GM23338 (cell line): ENCODE data around the gene KCNK4. TPM values are rescaled to one million over a fixed set of nuclear protein-coding genes. Genes with fewer than 3 reads are reported as not detected.

Experiments used
- ATAC-seq: fragments of 200-7000 bp; cut with Tn5 transposase; 3 replicates; pipeline ENCODE4 v1.9.1; 2020
- DNase-seq: peaks from one replicate; pipeline ENCODE4 v3.0.0-alpha.2; 2015; ENCODE audit warnings: low spot score
- H2AFZ ChIP-seq: fragments of 200-600 bp; sonication (generic); 2 replicates; pipeline ENCODE4 v1.8.0; 2016; ENCODE audit warnings: antibody characterized with exemption, mild to moderate bottlenecking, moderate library complexity
- H3F3A ChIP-seq: fragments of 200-600 bp; sonication (generic); replicated peaks from 2 replicates; pipeline ENCODE4 v1.8.0; 2017; ENCODE audit warnings: antibody characterized with exemption, mixed run types, low read depth
- H3K27ac ChIP-seq: fragments of 200-600 bp; sonication (generic); 2 replicates; pipeline ENCODE4 v1.6.1; 2016; ENCODE audit warnings: low read depth
- H3K27me3 ChIP-seq: fragments of 200-600 bp; sonication (generic); 2 replicates; pipeline ENCODE4 v1.8.0; 2016; ENCODE audit warnings: mild to moderate bottlenecking, mixed run types, moderate library complexity; ENCODE audit not compliant: insufficient read depth
- H3K36me3 ChIP-seq: fragments of 200-600 bp; sonication (generic); 2 replicates; pipeline ENCODE4 v1.8.0; 2016; ENCODE audit warnings: mild to moderate bottlenecking; ENCODE audit not compliant: insufficient read depth
- H3K4me1 ChIP-seq: fragments of 200-600 bp; sonication (generic); 2 replicates; pipeline ENCODE4 v1.8.0; 2016; ENCODE audit warnings: mild to moderate bottlenecking, moderate library complexity; ENCODE audit not compliant: insufficient read depth
- H3K4me2 ChIP-seq: fragments of 200-600 bp; sonication (generic); 2 replicates; pipeline ENCODE4 v1.7.1; 2017; ENCODE audit warnings: mixed run types
- H3K4me3 ChIP-seq: fragments of 200-600 bp; sonication (generic); 2 replicates; pipeline ENCODE4 v1.6.1; 2016; ENCODE audit warnings: mixed run types
- H3K79me2 ChIP-seq: fragments of 200-600 bp; sonication (generic); replicated peaks from 2 replicates; pipeline ENCODE4 v1.8.0; 2017; ENCODE audit warnings: mild to moderate bottlenecking; ENCODE audit not compliant: insufficient read depth
- H3K9me2 ChIP-seq: fragments of 200-600 bp; sonication (generic); 2 replicates; pipeline ENCODE4 v1.8.0; 2017; ENCODE audit not compliant: insufficient read depth
- H4K20me1 ChIP-seq: fragments of 200-600 bp; sonication (generic); replicated peaks from 2 replicates; pipeline ENCODE4 v1.8.0; 2017; ENCODE audit warnings: mild to moderate bottlenecking; ENCODE audit not compliant: insufficient read depth
- H3K27ac Mint-ChIP-seq: 2 replicates; pipeline ENCODE4 v1.8.0; 2020; ENCODE audit warnings: inconsistent platforms, mild to moderate bottlenecking, moderate library complexity, mixed read lengths
- H3K27me3 Mint-ChIP-seq: 3 replicates; pipeline ENCODE4 v1.8.0; 2022; ENCODE audit warnings: low read depth, mild to moderate bottlenecking, moderate library complexity, mixed read lengths, inconsistent platforms; ENCODE audit not compliant: insufficient read depth, poor library complexity
- H3K36me3 Mint-ChIP-seq: 3 replicates; pipeline ENCODE4 v1.8.0; 2021; ENCODE audit warnings: low read depth, mild to moderate bottlenecking, inconsistent platforms, moderate library complexity, mixed read lengths
- H3K4me1 Mint-ChIP-seq: 3 replicates; pipeline ENCODE4 v1.8.0; 2020; ENCODE audit warnings: mild to moderate bottlenecking, inconsistent platforms, mixed read lengths
- H3K4me3 Mint-ChIP-seq: 3 replicates; pipeline ENCODE4 v1.8.0; 2021; ENCODE audit warnings: moderate library complexity, mild to moderate bottlenecking, inconsistent platforms, mixed read lengths
- H3K9me3 Mint-ChIP-seq: 3 replicates; pipeline ENCODE4 v1.8.0; 2020; ENCODE audit warnings: moderate library complexity, mild to moderate bottlenecking, inconsistent platforms, mixed read lengths
- CTCF ChIP-seq, 2 experiments: fragments of 200-600 bp in 1 of 2; sonication (generic) in 1 of 2; conservative IDR thresholded peaks; 2 replicates each; pipeline versions ENCODE4 v1.5.1 to v1.6.1; 2016 to 2017; ENCODE audit warnings: antibody characterized with exemption in 2 of 2, low read depth in 2 of 2, mild to moderate bottlenecking in 2 of 2, moderate library complexity in 1 of 2
- EZH2 ChIP-seq: fragments of 200-600 bp; sonication (generic); IDR thresholded peaks from one replicate; pipeline ENCODE4 v1.8.0; 2017; ENCODE audit warnings: antibody characterized with exemption, mild to moderate bottlenecking, low read depth; ENCODE audit not compliant: unreplicated experiment
- EZH2phosphoT487 ChIP-seq: fragments of 200-600 bp; sonication (generic); IDR thresholded peaks from one replicate; pipeline ENCODE4 v1.8.1; 2018; ENCODE audit warnings: antibody characterized with exemption; ENCODE audit not compliant: unreplicated experiment
- POLR2AphosphoS5 ChIP-seq: IDR thresholded peaks from 2 replicates; pipeline ENCODE4 v1.6.1; 2016; ENCODE audit warnings: antibody characterized with exemption, low read depth
- STAT1 ChIP-seq: IDR thresholded peaks from one replicate; pipeline ENCODE4 v1.6.1; 2016; ENCODE audit warnings: antibody characterized with exemption; ENCODE audit not compliant: unreplicated experiment
- ZNF331 ChIP-seq: fragments of 250-450 bp; sonication (Bioruptor Pico); IDR thresholded peaks from 2 replicates; pipeline ENCODE4 v1.5.0; 2020; ENCODE audit warnings: low read depth, mild to moderate bottlenecking, moderate library complexity
- ZNF462 ChIP-seq: fragments of 250-450 bp; sonication (Bioruptor Pico); IDR thresholded peaks from 2 replicates; pipeline ENCODE4 v1.5.0; 2020; ENCODE audit warnings: mild to moderate bottlenecking, moderate library complexity
- polyA plus RNA-seq: library from polyadenylated mRNA; unstranded; fragments of >200 nt; fragmentation: Nextera tagmentation; extraction: Ambion mirVana; gene quantifications from 2 replicates; pipeline ENCODE4 v1.2.1, GENCODE V29; 2016
- total RNA-seq: library from RNA; depleted of rRNA; stranded (reverse); fragments of >200 nt; shearing (Covaris generic); gene quantifications from 2 replicates; pipeline ENCODE4 v1.2.3, GENCODE V29; 2014
- TF ChIP-seq, protein P1 (sequence below): IDR thresholded peaks from one replicate; pipeline ENCODE4 v1.6.1; 2018; ENCODE audit warnings: antibody characterized with exemption; ENCODE audit not compliant: unreplicated experiment

Gene KCNK4
- total and polyA plus RNA-seq, 2 experiments from 2014 or later, result 1.0 TPM; not detected in 1

DNA sequence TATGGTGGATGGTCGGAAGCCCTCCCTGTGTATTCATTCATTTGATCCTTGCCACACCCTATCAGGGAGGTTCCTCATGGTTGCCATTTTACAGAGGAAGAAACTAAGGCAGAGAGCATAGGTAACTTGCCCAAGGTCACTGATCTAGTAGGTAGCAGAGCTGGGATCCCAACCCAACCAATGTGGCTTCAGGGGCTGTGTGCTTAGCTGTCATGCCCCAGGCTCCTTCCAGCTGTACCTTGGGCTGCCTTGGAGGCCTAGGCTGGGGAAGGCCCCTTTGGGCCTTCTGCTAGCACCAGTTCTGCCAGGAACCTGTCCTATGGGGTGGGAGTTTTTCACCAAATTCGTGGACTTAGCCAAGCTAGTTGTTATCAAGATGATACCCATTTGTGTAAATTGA, 15.3 kb upstream of the KCNK4 start (continued):
- TF ChIP-seq ZNF462 (CRISPR knock-in tag) (no peak), STAT1 (no peak)

DNA sequence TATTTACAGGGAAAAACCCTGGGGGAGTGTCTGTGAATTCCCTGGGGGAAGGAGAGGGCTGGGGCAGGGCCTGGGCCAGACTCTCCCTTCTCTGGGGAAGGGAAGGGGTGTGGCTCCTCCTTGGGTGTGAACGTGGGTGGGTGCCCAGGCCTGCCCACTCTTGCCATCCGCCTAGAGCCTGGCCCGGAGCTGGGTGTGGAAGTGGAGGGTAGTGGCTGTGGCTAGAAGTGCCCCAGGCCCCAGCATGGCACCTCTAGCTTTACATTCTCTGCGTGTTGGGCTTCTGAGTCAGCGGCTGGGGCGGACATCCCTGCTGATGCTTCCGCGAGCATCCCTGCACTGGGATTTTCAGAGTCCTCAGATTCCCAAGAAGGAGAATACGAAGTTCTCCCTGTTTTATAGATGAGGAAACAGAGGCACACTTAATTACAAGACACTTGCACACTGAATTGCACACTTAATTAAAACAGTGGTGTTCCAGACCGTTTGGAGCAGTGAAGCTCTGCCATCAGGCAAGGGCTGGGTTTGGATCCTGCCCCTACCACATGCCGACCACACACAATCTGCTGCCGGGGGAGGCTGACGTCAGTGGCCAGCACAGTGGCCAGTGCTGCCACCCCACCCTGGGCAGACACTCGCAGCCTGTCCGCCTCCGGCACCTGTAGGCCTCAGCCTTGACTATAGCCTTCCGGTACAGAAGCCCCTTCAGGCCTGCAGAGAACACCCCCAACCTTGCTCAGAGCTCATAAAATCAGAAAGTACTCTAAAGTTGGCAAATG, 14.3 kb upstream of the KCNK4 start:
- Mint-ChIP-seq H3K9me3 (no peaks in the 10 kb centered on the region), H3K27me3 (peaks cover 7% of the 10 kb centered on the region), H3K4me3 (no peak overlapping the region), H3K4me1 (peaks cover 10% of the 10 kb centered on the region; the same call in 2 of the 3 replicates), H3K27ac (no peak overlapping the region), H3K36me3 (peaks cover 7% of the 10 kb centered on the region)
- no peak overlapping the region for H3K4me3 ChIP-seq
- H3K9me2 ChIP-seq, result no peaks in the 10 kb centered on the region
- peaks cover 5% of the 10 kb centered on the region; the same call in 1 of the 2 replicates for H3F3A ChIP-seq
- no peaks in the 10 kb centered on the region; the same call in 1 of the 2 replicates for H4K20me1 ChIP-seq
- no peaks in the 10 kb centered on the region for H3K27me3 ChIP-seq
- H3K79me2 ChIP-seq, result no peaks in the 10 kb centered on the region
- no peak overlapping the region for H3K27ac ChIP-seq
- H2AFZ ChIP-seq, result no peak overlapping the region
- TF ChIP-seq POLR2AphosphoS5 (no peak), EZH2 (no peak), CTCF (conservative IDR thresholded peaks at IDR 0.05; ENCODE audit: low read depth in 2 of 2) (no peak), ZNF331 (CRISPR knock-in tag) (no peak), EZH2phosphoT487 (no peak)
- TF ChIP-seq, protein P1, sequence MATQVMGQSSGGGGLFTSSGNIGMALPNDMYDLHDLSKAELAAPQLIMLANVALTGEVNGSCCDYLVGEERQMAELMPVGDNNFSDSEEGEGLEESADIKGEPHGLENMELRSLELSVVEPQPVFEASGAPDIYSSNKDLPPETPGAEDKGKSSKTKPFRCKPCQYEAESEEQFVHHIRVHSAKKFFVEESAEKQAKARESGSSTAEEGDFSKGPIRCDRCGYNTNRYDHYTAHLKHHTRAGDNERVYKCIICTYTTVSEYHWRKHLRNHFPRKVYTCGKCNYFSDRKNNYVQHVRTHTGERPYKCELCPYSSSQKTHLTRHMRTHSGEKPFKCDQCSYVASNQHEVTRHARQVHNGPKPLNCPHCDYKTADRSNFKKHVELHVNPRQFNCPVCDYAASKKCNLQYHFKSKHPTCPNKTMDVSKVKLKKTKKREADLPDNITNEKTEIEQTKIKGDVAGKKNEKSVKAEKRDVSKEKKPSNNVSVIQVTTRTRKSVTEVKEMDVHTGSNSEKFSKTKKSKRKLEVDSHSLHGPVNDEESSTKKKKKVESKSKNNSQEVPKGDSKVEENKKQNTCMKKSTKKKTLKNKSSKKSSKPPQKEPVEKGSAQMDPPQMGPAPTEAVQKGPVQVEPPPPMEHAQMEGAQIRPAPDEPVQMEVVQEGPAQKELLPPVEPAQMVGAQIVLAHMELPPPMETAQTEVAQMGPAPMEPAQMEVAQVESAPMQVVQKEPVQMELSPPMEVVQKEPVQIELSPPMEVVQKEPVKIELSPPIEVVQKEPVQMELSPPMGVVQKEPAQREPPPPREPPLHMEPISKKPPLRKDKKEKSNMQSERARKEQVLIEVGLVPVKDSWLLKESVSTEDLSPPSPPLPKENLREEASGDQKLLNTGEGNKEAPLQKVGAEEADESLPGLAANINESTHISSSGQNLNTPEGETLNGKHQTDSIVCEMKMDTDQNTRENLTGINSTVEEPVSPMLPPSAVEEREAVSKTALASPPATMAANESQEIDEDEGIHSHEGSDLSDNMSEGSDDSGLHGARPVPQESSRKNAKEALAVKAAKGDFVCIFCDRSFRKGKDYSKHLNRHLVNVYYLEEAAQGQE, result no peak
- H3K36me3 ChIP-seq, result no peaks in the 10 kb centered on the region
- peaks cover 2% of the 10 kb centered on the region; the same call in 1 of the 2 replicates for H3K4me1 ChIP-seq
- DNase-seq, result no peak
- no peak overlapping the region for H3K4me2 ChIP-seq
- no peak for ATAC-seq
